Endodermal cell (in vitro differentiated cells): ENCODE results near the gene CEBPE. TPM values are rescaled to one million over a fixed set of nuclear protein-coding genes. Genes with fewer than 3 reads are reported as not detected.

Experiments
- DNase-seq: peaks from one replicate; pipeline ENCODE4 v3.0.0-alpha.2; 2017
- H3K27ac ChIP-seq: 2 replicates; pipeline ENCODE4 v1.5.1; 2013; ENCODE audit warnings: mild to moderate bottlenecking, low read depth, low read length, moderate library complexity
- H3K27me3 ChIP-seq: 2 replicates; pipeline ENCODE4 v1.6.1; 2013; ENCODE audit warnings: mild to moderate bottlenecking, low read length, moderate library complexity; ENCODE audit not compliant: insufficient read depth, control insufficient read depth, poor library complexity, severe bottlenecking
- H3K36me3 ChIP-seq: 2 replicates; pipeline ENCODE4 v1.7.0; 2013; ENCODE audit warnings: mild to moderate bottlenecking, low read length, moderate library complexity; ENCODE audit not compliant: control insufficient read depth, insufficient read depth
- H3K4me1 ChIP-seq: one replicate; pipeline ENCODE4 v1.7.0; 2013; ENCODE audit warnings: low read length; ENCODE audit not compliant: control insufficient read depth, insufficient read depth
- H3K4me3 ChIP-seq: 2 replicates; pipeline ENCODE4 v1.5.1; 2013; ENCODE audit warnings: mild to moderate bottlenecking, low read length, moderate library complexity
- H3K9ac ChIP-seq: 2 replicates; pipeline ENCODE4 v1.6.1; 2013; ENCODE audit warnings: mild to moderate bottlenecking, low read length, moderate library complexity; ENCODE audit not compliant: poor library complexity, severe bottlenecking; ENCODE audit errors: extremely low read depth
- H3K9me3 ChIP-seq: 2 replicates; pipeline ENCODE4 v1.6.1; 2013; ENCODE audit warnings: mild to moderate bottlenecking, low read length, moderate library complexity; ENCODE audit not compliant: control insufficient read depth
- H3K27ac Mint-ChIP-seq: 2 replicates; pipeline ENCODE4 v1.8.0; 2020; ENCODE audit warnings: mixed read lengths
- H3K27me3 Mint-ChIP-seq: 2 replicates; pipeline ENCODE4 v1.8.0; 2021; ENCODE audit warnings: mild to moderate bottlenecking, mixed read lengths; ENCODE audit not compliant: insufficient read depth
- H3K36me3 Mint-ChIP-seq: 2 replicates; pipeline ENCODE4 v1.8.0; 2020; ENCODE audit warnings: low read depth, mixed read lengths
- H3K4me1 Mint-ChIP-seq: 2 replicates; pipeline ENCODE4 v1.8.0; 2020; ENCODE audit warnings: mixed read lengths
- H3K4me3 Mint-ChIP-seq: 2 replicates; pipeline ENCODE4 v1.8.0; 2020; ENCODE audit warnings: mild to moderate bottlenecking, moderate library complexity, mixed read lengths
- H3K9me3 Mint-ChIP-seq: 2 replicates; pipeline ENCODE4 v1.8.0; 2020; ENCODE audit warnings: mild to moderate bottlenecking, mixed read lengths
- CTCF ChIP-seq: fragments of 200-600 bp; sonication (generic); conservative IDR thresholded peaks from 2 replicates; pipeline ENCODE4 v1.5.0; 2021; ENCODE audit warnings: antibody characterized with exemption, mild to moderate bottlenecking
- WGBS, 2 experiments: methylation state at CpG; one replicate each; pipeline versions ENCODE4 v1.1.5 to v1.1.7; 2013; ENCODE audit warnings: missing lambda C conversion rate in 2 of 2, mixed read lengths in 1 of 2; ENCODE audit not compliant: insufficient coverage in 1 of 2, insufficient read length in 1 of 2; 5-methylcytosine and 5-hydroxymethylcytosine counted together
- long read RNA-seq, 4 experiments: library from polyadenylated mRNA in 2 of 4; library from RNA in 1 of 4; library from capped mRNA in 1 of 4; stranded (forward) in 3 of 4; unstranded in 1 of 4; transcript quantifications; one replicate each; pipeline ENCODE4 v2.0.0, GENCODE V29; 2020 to 2021; ENCODE audit warnings: inconsistent platforms in 1 of 4
- polyA plus RNA-seq, 2 experiments: library from polyadenylated mRNA; stranded (reverse); fragments of 50-300 nt; gene quantifications; one replicate each; pipeline ENCODE4 v1.2.3, GENCODE V29; 2013
- total RNA-seq, 2 donors: library from RNA; stranded (reverse); fragmentation: NEBNext Ultra II Directional in 1 of 2; extraction: Animal tissue kit (Norgen Biotek cat#: 25700) in 1 of 2; gene quantifications; 2 replicates in 1 of 2; 3 replicates in 1 of 2; pipeline ENCODE4 v1.2.1, GENCODE V29; 2021

The CEBPE gene
- not detected for total RNA-seq
- polyA plus RNA-seq (2013, experiment 1 of 2), result not detected
- not detected for polyA plus RNA-seq (2013, experiment 2 of 2)
- long read RNA-seq, experiment 1, result 0 reads
- long read RNA-seq, experiment 2, result 0 reads
- long read RNA-seq, experiment 3, result 0 reads
- long read RNA-seq, experiment 4, result 0 reads

- Mint-ChIP-seq H3K36me3 (no peaks in the 10 kb centered on the region), H3K9me3 (no peaks in the 10 kb centered on the region), H3K4me1 (peaks cover 54% of the 10 kb centered on the region), H3K4me3 (no peak within 1 kb of the TSS), H3K27me3 (peaks cover 18% of the 10 kb centered on the region), H3K27ac (no peak within 1 kb of the TSS)
- no peak for DNase-seq
- H3K4me1 ChIP-seq, result peaks cover 12% of the 10 kb centered on the region
- H3K4me3 ChIP-seq, result no peak within 1 kb of the TSS
- no peak within 1 kb of the TSS for H3K27ac ChIP-seq
- H3K9me3 ChIP-seq, result no peaks in the 10 kb centered on the region
- TF ChIP-seq CTCF, result no peak
- no peaks in the 10 kb centered on the region for H3K36me3 ChIP-seq
- H3K27me3 ChIP-seq, result no peaks in the 10 kb centered on the region
- 92 to 93% methylated on average over 14 to 32 of the region's 32 CpGs for WGBS, 2 experiments
- H3K9ac ChIP-seq, result no peak within 1 kb of the TSS
Observed at GRCh38 chr14:23118506-23119362, at the start of gene CEBPE. CEBPE (minus strand) TSS chr14:23119255; CDS start chr14:23119091, 164 bp downstream.

- no peak for TF ChIP-seq CTCF
- peaks cover 3% of the 10 kb centered on the region for H3K27me3 Mint-ChIP-seq
- no peak overlapping the region for H3K4me3 Mint-ChIP-seq
- peaks cover 31% of the 10 kb centered on the region for H3K4me1 Mint-ChIP-seq
- Histone ChIP-seq H3K36me3 (no peaks in the 10 kb centered on the region), H3K9ac (no peak overlapping the region), H3K4me3 (peak overlapping the region; percentile 0), H3K9me3 (no peaks in the 10 kb centered on the region), H3K27ac (no peak overlapping the region), H3K27me3 (no peaks in the 10 kb centered on the region), H3K4me1 (peaks cover 8% of the 10 kb centered on the region)
- H3K9me3 Mint-ChIP-seq, result no peaks in the 10 kb centered on the region
- no peak for DNase-seq
- H3K27ac Mint-ChIP-seq, result no peak overlapping the region
- H3K36me3 Mint-ChIP-seq, result peaks cover 8% of the 10 kb centered on the region
- WGBS, 2 experiments, result 71 to 84% methylated on average over 1 to 2 of the region's 2 CpGs
Observed at GRCh38 chr14:23168246-23168645, 49.2 kb upstream of the CEBPE start.

GRCh38 chr14:23167116-23167847 lies 48.2 kb upstream of the CEBPE start:
- Histone ChIP-seq H3K9ac (no peak overlapping the region), H3K4me3 (peak overlapping the region; percentile 0), H3K27me3 (no peaks in the 10 kb centered on the region), H3K9me3 (no peaks in the 10 kb centered on the region), H3K27ac (no peak overlapping the region), H3K36me3 (no peaks in the 10 kb centered on the region), H3K4me1 (peaks cover 6% of the 10 kb centered on the region)
- TF ChIP-seq CTCF, result no peak
- 88 to 93% methylated on average over 7 to 8 of the region's 9 CpGs for WGBS, 2 experiments
- Mint-ChIP-seq H3K27ac (no peak overlapping the region), H3K27me3 (peaks cover 3% of the 10 kb centered on the region), H3K4me3 (no peak overlapping the region), H3K4me1 (peaks cover 29% of the 10 kb centered on the region), H3K9me3 (no peaks in the 10 kb centered on the region), H3K36me3 (peaks cover 8% of the 10 kb centered on the region)
- DNase-seq, result no peak
